GM19455 (cell line): ENCODE measurements around the gene SECTM1.

ENCODE experiments used
- ATAC-seq: cut with Tn5 transposase; IDR thresholded peaks from one replicate; pipeline ENCODE4 v1.9.1; 2021; ENCODE audit not compliant: unreplicated experiment

Gene SECTM1

GRCh38 chr17:82300707-82301270 lies 32.8 kb downstream of the SECTM1 start:
- ATAC-seq: no peak

- no peak for ATAC-seq
Measured at GRCh38 chr17:82300228-82300627, 33.3 kb downstream of the SECTM1 start.

- no peak for ATAC-seq
Measured at GRCh38 chr17:82299452-82299851, 34.1 kb downstream of the SECTM1 start.

GRCh38 chr17:82298538-82299421 lies 34.8 kb downstream of the SECTM1 start:
- ATAC-seq: no peak

GRCh38 chr17:82297714-82298537 lies 35.6 kb downstream of the SECTM1 start:
- ATAC-seq: no peak

GRCh38 chr17:82297280-82297713 lies 36.3 kb downstream of the SECTM1 start:
- no peak for ATAC-seq

- ATAC-seq: no peak
Measured at GRCh38 chr17:82296511-82297279, 36.9 kb downstream of the SECTM1 start.

GRCh38 chr17:82295472-82295814 lies 38.1 kb downstream of the SECTM1 start:
- no peak for ATAC-seq

GRCh38 chr17:82294064-82294773 lies 39.3 kb downstream of the SECTM1 start:
- ATAC-seq: no peak

GRCh38 chr17:82292251-82293154 lies 41.1 kb downstream of the SECTM1 start:
- ATAC-seq: peak; percentile 99

GRCh38 chr17:82291582-82292250 lies 41.9 kb downstream of the SECTM1 start:
- no peak for ATAC-seq

GRCh38 chr17:82287868-82288801 lies 45.4 kb downstream of the SECTM1 start:
- ATAC-seq: no peak

- ATAC-seq: no peak
Measured at GRCh38 chr17:82287013-82287867, 46.3 kb downstream of the SECTM1 start.

GRCh38 chr17:82285141-82285540 lies 48.4 kb downstream of the SECTM1 start:
- no peak for ATAC-seq

GRCh38 chr17:82283208-82283749 lies 50.3 kb downstream of the SECTM1 start:
- no peak for ATAC-seq
